Neural progenitor cell (in vitro differentiated cells): ENCODE data around the gene GRIFIN. TPM values are rescaled to one million over a fixed set of nuclear protein-coding genes. Genes with fewer than 3 reads are reported as not detected.

Source experiments
- DNase-seq: peaks from one replicate; pipeline ENCODE4 v3.0.0-alpha.2; 2016; ENCODE audit warnings: low spot score
- H2AFZ ChIP-seq: fragments of 200-600 bp; sonication (generic); replicated peaks from 2 replicates; pipeline ENCODE4 v1.6.1; 2016; ENCODE audit warnings: antibody characterized with exemption
- H3F3A ChIP-seq: fragments of 200-600 bp; sonication (generic); 2 replicates; pipeline ENCODE4 v1.6.1; 2016; ENCODE audit warnings: antibody characterized with exemption, low read depth
- H3K27ac ChIP-seq: fragments of 200-600 bp; sonication (generic); 2 replicates; pipeline ENCODE4 v1.5.1; 2016; ENCODE audit warnings: mild to moderate bottlenecking
- H3K27me3 ChIP-seq: fragments of 200-600 bp; sonication (generic); 2 replicates; pipeline ENCODE4 v1.6.1; 2016; ENCODE audit warnings: mild to moderate bottlenecking, moderate library complexity
- H3K36me3 ChIP-seq: fragments of 200-600 bp; sonication (generic); 2 replicates; pipeline ENCODE4 v1.5.1; 2016
- H3K4me1 ChIP-seq: fragments of 200-600 bp; sonication (generic); 2 replicates; pipeline ENCODE4 v1.6.1; 2016; ENCODE audit warnings: mixed run types
- H3K4me2 ChIP-seq: fragments of 200-600 bp; sonication (generic); 2 replicates; pipeline ENCODE4 v1.6.1; 2016
- H3K4me3 ChIP-seq: fragments of 200-600 bp; sonication (generic); 2 replicates; pipeline ENCODE4 v1.5.1; 2016
- H3K79me2 ChIP-seq: fragments of 200-600 bp; sonication (generic); 2 replicates; pipeline ENCODE4 v1.6.1; 2016; ENCODE audit warnings: low read depth
- H3K9ac ChIP-seq: fragments of 200-600 bp; sonication (generic); 2 replicates; pipeline ENCODE4 v1.6.1; 2016
- H3K9me3 ChIP-seq: fragments of 200-600 bp; sonication (generic); 2 replicates; pipeline ENCODE4 v1.5.1; 2016; ENCODE audit warnings: low read depth
- H4K20me1 ChIP-seq: fragments of 200-600 bp; sonication (generic); 2 replicates; pipeline ENCODE4 v1.6.1; 2016; ENCODE audit warnings: low read depth
- H3K27ac Mint-ChIP-seq: 3 replicates; pipeline ENCODE4 v1.8.0; 2021; ENCODE audit warnings: mixed read lengths
- H3K27me3 Mint-ChIP-seq: 2 replicates; pipeline ENCODE4 v1.8.0; 2022; ENCODE audit warnings: low read depth, mild to moderate bottlenecking, inconsistent platforms, moderate library complexity, mixed read lengths; ENCODE audit not compliant: insufficient read depth
- H3K36me3 Mint-ChIP-seq: 3 replicates; pipeline ENCODE4 v1.8.0; 2021; ENCODE audit warnings: mixed read lengths
- H3K4me1 Mint-ChIP-seq: 3 replicates; pipeline ENCODE4 v1.8.0; 2021; ENCODE audit warnings: mixed read lengths
- H3K4me3 Mint-ChIP-seq: 3 replicates; pipeline ENCODE4 v1.8.0; 2021; ENCODE audit warnings: mild to moderate bottlenecking, moderate library complexity, mixed read lengths
- H3K9me3 Mint-ChIP-seq: 3 replicates; pipeline ENCODE4 v1.8.0; 2020; ENCODE audit warnings: mixed read lengths
- CTCF ChIP-seq: fragments of 200-600 bp; sonication (generic); IDR thresholded peaks from 2 replicates; pipeline ENCODE4 v1.5.1; 2017; ENCODE audit warnings: antibody characterized with exemption, mild to moderate bottlenecking
- EZH2 ChIP-seq: fragments of 200-600 bp; sonication (generic); IDR thresholded peaks from 2 replicates; pipeline ENCODE4 v1.6.1; 2017; ENCODE audit warnings: antibody characterized with exemption, mild to moderate bottlenecking, moderate library complexity
- EZH2phosphoT487 ChIP-seq: fragments of 200-600 bp; sonication (generic); IDR thresholded peaks from 2 replicates; pipeline ENCODE4 v1.6.1; 2017; ENCODE audit warnings: antibody characterized with exemption
- total RNA-seq: library from RNA; depleted of rRNA; stranded (reverse); fragments of >200 nt; gene quantifications from 2 replicates; pipeline ENCODE4 v1.2.3, GENCODE V29; 2015; ENCODE audit warnings: low replicate concordance

GRIFIN gene
- total RNA-seq, 1 donor from 2014 or later, result not detected

DNA sequence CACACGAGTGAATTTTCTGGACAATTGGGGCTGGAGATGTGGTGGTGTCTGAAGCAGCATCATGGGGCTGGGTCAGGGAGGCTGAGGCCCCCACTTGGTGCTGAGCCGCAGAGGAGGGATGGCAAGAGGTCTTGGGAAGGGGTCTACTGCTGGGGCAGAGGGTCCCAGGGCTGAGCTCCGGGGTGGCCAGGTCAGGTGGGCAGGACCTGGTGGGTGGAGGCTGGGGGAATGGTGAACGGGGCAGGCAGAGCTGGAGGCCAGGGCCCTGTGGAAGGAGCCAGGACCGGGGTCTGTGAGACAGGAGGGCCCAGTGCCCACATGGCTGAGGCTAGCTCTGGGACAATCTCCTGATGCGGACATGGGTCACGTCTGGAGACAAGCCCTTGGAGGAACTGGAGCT lies 23.0 kb upstream of the GRIFIN start:
- no peaks in the 10 kb centered on the region for H3K9me3 Mint-ChIP-seq
- H3K4me3 Mint-ChIP-seq, result peak overlapping the region; percentile 52
- Histone ChIP-seq H3K79me2 (no peaks in the 10 kb centered on the region), H3K9ac (no peak overlapping the region), H3F3A (peaks cover 64% of the 10 kb centered on the region), H3K27ac (peak overlapping the region; percentile 94), H2AFZ (no peak overlapping the region), H3K27me3 (no peaks in the 10 kb centered on the region), H3K36me3 (no peaks in the 10 kb centered on the region), H3K9me3 (no peaks in the 10 kb centered on the region), H4K20me1 (no peaks in the 10 kb centered on the region), H3K4me2 (peak overlapping the region; percentile 64), H3K4me3 (no peak overlapping the region), H3K4me1 (peaks cover 71% of the 10 kb centered on the region)
- peaks cover 72% of the 10 kb centered on the region for H3K4me1 Mint-ChIP-seq
- peaks cover 24% of the 10 kb centered on the region for H3K27me3 Mint-ChIP-seq
- H3K36me3 Mint-ChIP-seq, result no peaks in the 10 kb centered on the region
- no peak for TF ChIP-seq EZH2phosphoT487
- TF ChIP-seq EZH2, result no peak
- no peak for TF ChIP-seq CTCF
- DNase-seq, result no peak
- H3K27ac Mint-ChIP-seq, result peak overlapping the region; percentile 96

GRCh38 chr7:2498708-2499107 lies 22.5 kb upstream of the GRIFIN start:
- no peak for TF ChIP-seq EZH2phosphoT487
- no peak for TF ChIP-seq CTCF
- no peak for TF ChIP-seq EZH2
- H3K79me2 ChIP-seq, result no peaks in the 10 kb centered on the region
- H3K9me3 ChIP-seq, result no peaks in the 10 kb centered on the region
- no peaks in the 10 kb centered on the region for H3K36me3 Mint-ChIP-seq
- peaks cover 24% of the 10 kb centered on the region for H3K27me3 Mint-ChIP-seq
- H3K36me3 ChIP-seq, result no peaks in the 10 kb centered on the region
- H3K4me3 ChIP-seq, result no peak overlapping the region
- H3K4me1 Mint-ChIP-seq, result peaks cover 68% of the 10 kb centered on the region
- no peaks in the 10 kb centered on the region for H4K20me1 ChIP-seq
- H3K27ac Mint-ChIP-seq, result peak overlapping the region; percentile 96
- peak overlapping the region; percentile 64 for H3K4me2 ChIP-seq
- peak; percentile 66 for DNase-seq
- H3K27ac ChIP-seq, result peak overlapping the region; percentile 94
- H2AFZ ChIP-seq, result no peak overlapping the region
- H3K27me3 ChIP-seq, result no peaks in the 10 kb centered on the region
- H3K9ac ChIP-seq, result no peak overlapping the region
- peaks cover 64% of the 10 kb centered on the region for H3F3A ChIP-seq
- H3K9me3 Mint-ChIP-seq, result no peaks in the 10 kb centered on the region
- peaks cover 72% of the 10 kb centered on the region for H3K4me1 ChIP-seq
- H3K4me3 Mint-ChIP-seq, result peak overlapping the region; percentile 52

DNA sequence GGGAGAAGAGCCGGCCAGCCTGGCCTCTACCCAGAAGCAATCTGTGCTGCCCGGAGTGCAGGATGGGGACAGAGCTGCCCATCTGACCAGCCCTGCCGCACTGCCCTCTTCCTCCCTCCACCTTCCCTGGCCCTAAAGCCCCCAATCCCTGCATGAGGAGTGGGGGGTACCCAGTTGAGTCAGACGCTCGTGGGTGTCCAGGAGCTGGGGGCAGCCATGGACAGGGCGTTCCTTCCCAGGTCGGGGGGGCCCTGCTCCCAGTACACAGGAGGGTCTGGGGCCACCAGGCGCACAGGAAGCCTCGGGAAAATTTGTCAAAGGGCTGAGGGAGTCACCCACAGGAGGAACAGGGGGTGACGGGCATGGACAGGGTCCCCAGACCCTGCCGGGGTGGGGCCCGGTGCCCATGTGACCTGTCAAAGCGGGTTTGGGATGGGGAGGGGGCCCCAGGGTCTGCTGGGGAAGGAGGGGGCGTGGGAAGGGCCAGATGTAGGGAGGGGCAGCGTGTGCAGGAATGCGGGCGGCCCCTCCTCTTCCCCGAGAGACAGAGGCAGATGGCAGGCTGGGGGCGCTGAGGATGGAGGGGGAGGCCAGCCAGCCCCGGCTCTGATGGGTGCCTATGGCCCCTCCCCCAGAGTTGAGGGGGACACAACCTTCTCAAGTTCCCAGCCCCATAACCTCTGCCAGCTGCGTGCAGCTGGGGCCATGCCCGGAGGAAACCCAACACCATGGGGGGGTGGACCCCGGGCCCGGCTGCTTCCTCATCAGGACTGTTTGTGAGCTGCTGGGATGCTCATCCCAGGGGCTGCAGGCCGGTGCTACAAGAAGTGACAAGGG lies 21.5 kb upstream of the GRIFIN start:
- TF ChIP-seq EZH2phosphoT487 (no peak), EZH2 (no peak), CTCF (no peak)
- no peak overlapping the region for H2AFZ ChIP-seq

More for the DNA sequence above, 21.5 kb upstream of the GRIFIN start:
- Mint-ChIP-seq H3K9me3 (no peaks in the 10 kb centered on the region), H3K27ac (peak overlapping the region; percentile 94), H3K4me1 (peaks cover 64% of the 10 kb centered on the region), H3K27me3 (peaks cover 21% of the 10 kb centered on the region), H3K36me3 (no peaks in the 10 kb centered on the region), H3K4me3 (peak overlapping the region; percentile 69)
- Histone ChIP-seq H3K9ac (no peak overlapping the region), H3K27me3 (no peaks in the 10 kb centered on the region), H3K4me1 (peaks cover 81% of the 10 kb centered on the region), H3K9me3 (no peaks in the 10 kb centered on the region), H3K27ac (peak overlapping the region; percentile 94), H4K20me1 (no peaks in the 10 kb centered on the region), H3K36me3 (no peaks in the 10 kb centered on the region), H3K79me2 (no peaks in the 10 kb centered on the region), H3K4me2 (peak overlapping the region; percentile 64), H3F3A (peaks cover 64% of the 10 kb centered on the region), H3K4me3 (no peak overlapping the region)
- DNase-seq, result peak; percentile 78
